ENCODE measurements around the gene TMEM131L. TPM values are rescaled to one million over a fixed set of nuclear protein-coding genes. Genes with fewer than 3 reads are reported as not detected.

TMEM131L gene
- polyA plus RNA-seq, 4 donors: 0.22 to 9.1 (median 1.9) TPM

GRCh38 chr4:153638999-153639398, 172.8 kb downstream of the TMEM131L start:
- peaks cover 0 to 16% (median 2%) of the 10 kb centered on the region in 3 donors for H3K36me3 ChIP-seq (ENCODE audit: control insufficient read depth in 3 of 3, insufficient read depth in 2 of 3, low read depth in 1 of 3, low read length in 3 of 3)
- no peak overlapping the region for H3K27ac ChIP-seq (ENCODE audit: low read depth in 1 of 3, low read length in 2 of 3)
- 76 to 85% (median 81%) methylated on average over 3 of the region's 3 CpGs for WGBS, 3 donors

GRCh38 chr4:153639833-153640802, 174.0 kb downstream of the TMEM131L start:
- Histone ChIP-seq H3K36me3 (ENCODE audit: control insufficient read depth in 3 of 3, insufficient read depth in 2 of 3, low read depth in 1 of 3, low read length in 3 of 3) (peaks cover 0 to 16% (median 2%) of the 10 kb centered on the region in 3 donors), H3K9me3 (ENCODE audit: control insufficient read depth in 2 of 2, insufficient read depth in 1 of 2, low read depth in 1 of 2, low read length in 1 of 2) (peaks cover 0 to under 1% of the 10 kb centered on the region in 2 donors), H3K27me3 (ENCODE audit: control insufficient read depth in 3 of 3, insufficient read depth in 3 of 3, low read length in 3 of 3) (no peaks in the 10 kb centered on the region), H3K4me1 (ENCODE audit: control insufficient read depth in 3 of 3, insufficient read depth in 2 of 3, low read depth in 1 of 3, low read length in 2 of 3) (no peaks in the 10 kb centered on the region), H3K4me3 (ENCODE audit: low read depth in 1 of 3, low read length in 3 of 3) (no peak overlapping the region), H3K27ac (ENCODE audit: low read depth in 1 of 3, low read length in 2 of 3) (no peak overlapping the region)
- FAIRE-seq: no peak
- DNase-seq: no peak
- WGBS, 3 donors: 80 to 89% (median 88%) methylated on average over 23 of the region's 23 CpGs

More at GRCh38 chr4:153638999-153639398, 172.8 kb downstream of the TMEM131L start:
- no peak overlapping the region for H3K4me3 ChIP-seq (ENCODE audit: low read depth in 1 of 3, low read length in 3 of 3)
- no peaks in the 10 kb centered on the region for H3K27me3 ChIP-seq (ENCODE audit: control insufficient read depth in 3 of 3, insufficient read depth in 3 of 3, low read length in 3 of 3)
- no peak for DNase-seq
- H3K9me3 ChIP-seq (ENCODE audit: control insufficient read depth in 2 of 2, insufficient read depth in 1 of 2, low read depth in 1 of 2, low read length in 1 of 2): no peaks in the 10 kb centered on the region
- H3K4me1 ChIP-seq (ENCODE audit: control insufficient read depth in 3 of 3, insufficient read depth in 2 of 3, low read depth in 1 of 3, low read length in 2 of 3): no peaks in the 10 kb centered on the region
- FAIRE-seq: no peak

- WGBS, 3 donors: 72 to 83% (median 74%) methylated on average over 7 of the region's 7 CpGs
- no peak for FAIRE-seq
- Histone ChIP-seq H3K9me3 (ENCODE audit: control insufficient read depth in 2 of 2, insufficient read depth in 1 of 2, low read depth in 1 of 2, low read length in 1 of 2) (peaks cover 0 to 3% of the 10 kb centered on the region in 2 donors), H3K4me3 (ENCODE audit: low read depth in 1 of 3, low read length in 3 of 3) (no peak overlapping the region), H3K4me1 (ENCODE audit: control insufficient read depth in 3 of 3, insufficient read depth in 2 of 3, low read depth in 1 of 3, low read length in 2 of 3) (no peaks in the 10 kb centered on the region), H3K36me3 (ENCODE audit: control insufficient read depth in 3 of 3, insufficient read depth in 2 of 3, low read depth in 1 of 3, low read length in 3 of 3) (peaks cover 0 to 8% (median 0%) of the 10 kb centered on the region in 3 donors), H3K27ac (ENCODE audit: low read depth in 1 of 3, low read length in 2 of 3) (no peak overlapping the region), H3K27me3 (ENCODE audit: control insufficient read depth in 3 of 3, insufficient read depth in 3 of 3, low read length in 3 of 3) (no peaks in the 10 kb centered on the region)
- no peak for DNase-seq
Measured at GRCh38 chr4:153641532-153641931, 175.4 kb downstream of the TMEM131L start.

- H3K27me3 ChIP-seq (ENCODE audit: control insufficient read depth in 3 of 3, insufficient read depth in 3 of 3, low read length in 3 of 3): no peaks in the 10 kb centered on the region
- DNase-seq (peak; percentile 41 to 74), FAIRE-seq (peak; percentile 47)
- H3K36me3 ChIP-seq (ENCODE audit: control insufficient read depth in 3 of 3, insufficient read depth in 2 of 3, low read depth in 1 of 3, low read length in 3 of 3): no peaks in the 10 kb centered on the region
- no peak overlapping the region for H3K27ac ChIP-seq (ENCODE audit: low read depth in 1 of 3, low read length in 2 of 3)
- no peak overlapping the region for H3K4me3 ChIP-seq (ENCODE audit: low read depth in 1 of 3, low read length in 3 of 3)
- H3K9me3 ChIP-seq (ENCODE audit: control insufficient read depth in 2 of 2, insufficient read depth in 1 of 2, low read depth in 1 of 2, low read length in 1 of 2): peaks cover 0 to 3% of the 10 kb centered on the region in 2 donors
- no peaks in the 10 kb centered on the region for H3K4me1 ChIP-seq (ENCODE audit: control insufficient read depth in 3 of 3, insufficient read depth in 2 of 3, low read depth in 1 of 3, low read length in 2 of 3)
- 69 to 81% (median 72%) methylated on average over 9 of the region's 9 CpGs for WGBS, 3 donors
Measured at GRCh38 chr4:153643406-153644383, 177.5 kb downstream of the TMEM131L start.

GRCh38 chr4:153645183-153645582, 179.0 kb downstream of the TMEM131L start:
- Histone ChIP-seq H3K36me3 (ENCODE audit: control insufficient read depth in 3 of 3, insufficient read depth in 2 of 3, low read depth in 1 of 3, low read length in 3 of 3) (no peaks in the 10 kb centered on the region), H3K27me3 (ENCODE audit: control insufficient read depth in 3 of 3, insufficient read depth in 3 of 3, low read length in 3 of 3) (no peaks in the 10 kb centered on the region), H3K27ac (ENCODE audit: low read depth in 1 of 3, low read length in 2 of 3) (no peak overlapping the region), H3K9me3 (ENCODE audit: control insufficient read depth in 2 of 2, insufficient read depth in 1 of 2, low read depth in 1 of 2, low read length in 1 of 2) (peaks cover 0 to 3% of the 10 kb centered on the region in 2 donors), H3K4me1 (ENCODE audit: control insufficient read depth in 3 of 3, insufficient read depth in 2 of 3, low read depth in 1 of 3, low read length in 2 of 3) (no peaks in the 10 kb centered on the region), H3K4me3 (ENCODE audit: low read depth in 1 of 3, low read length in 3 of 3) (no peak overlapping the region)
- FAIRE-seq (no peak), DNase-seq (no peak)
- WGBS, 3 donors: 78 to 100% (median 93%) methylated on average over 1 of the region's 1 CpG

- Histone ChIP-seq H3K9me3 (ENCODE audit: control insufficient read depth in 2 of 2, insufficient read depth in 1 of 2, low read depth in 1 of 2, low read length in 1 of 2) (peaks cover 0 to 3% of the 10 kb centered on the region in 2 donors), H3K4me3 (ENCODE audit: low read depth in 1 of 3, low read length in 3 of 3) (no peak overlapping the region), H3K27me3 (ENCODE audit: control insufficient read depth in 3 of 3, insufficient read depth in 3 of 3, low read length in 3 of 3) (no peaks in the 10 kb centered on the region), H3K27ac (ENCODE audit: low read depth in 1 of 3, low read length in 2 of 3) (no peak overlapping the region), H3K36me3 (ENCODE audit: control insufficient read depth in 3 of 3, insufficient read depth in 2 of 3, low read depth in 1 of 3, low read length in 3 of 3) (no peaks in the 10 kb centered on the region), H3K4me1 (ENCODE audit: control insufficient read depth in 3 of 3, insufficient read depth in 2 of 3, low read depth in 1 of 3, low read length in 2 of 3) (no peaks in the 10 kb centered on the region)
- WGBS, 3 donors: 59 to 87% (median 86%) methylated on average over 1 of the region's 1 CpG
- DNase-seq: no peak
- FAIRE-seq: no peak
Measured at GRCh38 chr4:153646261-153646660, 180.1 kb downstream of the TMEM131L start.

- Histone ChIP-seq H3K4me1 (ENCODE audit: control insufficient read depth in 3 of 3, insufficient read depth in 2 of 3, low read depth in 1 of 3, low read length in 2 of 3) (no peaks in the 10 kb centered on the region), H3K27me3 (ENCODE audit: control insufficient read depth in 3 of 3, insufficient read depth in 3 of 3, low read length in 3 of 3) (no peaks in the 10 kb centered on the region), H3K4me3 (ENCODE audit: low read depth in 1 of 3, low read length in 3 of 3) (no peak overlapping the region), H3K27ac (ENCODE audit: low read depth in 1 of 3, low read length in 2 of 3) (no peak overlapping the region), H3K36me3 (ENCODE audit: control insufficient read depth in 3 of 3, insufficient read depth in 2 of 3, low read depth in 1 of 3, low read length in 3 of 3) (no peaks in the 10 kb centered on the region), H3K9me3 (ENCODE audit: control insufficient read depth in 2 of 2, insufficient read depth in 1 of 2, low read depth in 1 of 2, low read length in 1 of 2) (peaks cover 0 to 3% of the 10 kb centered on the region in 2 donors)
- FAIRE-seq: no peak
- no peak for DNase-seq
- 96 to 100% (median 100%) methylated on average over 1 of the region's 1 CpG for WGBS, 3 donors
Measured at GRCh38 chr4:153646978-153647377, 180.8 kb downstream of the TMEM131L start.

- Histone ChIP-seq H3K9me3 (ENCODE audit: control insufficient read depth in 2 of 2, insufficient read depth in 1 of 2, low read depth in 1 of 2, low read length in 1 of 2) (peaks cover 0 to 3% of the 10 kb centered on the region in 2 donors), H3K4me3 (ENCODE audit: low read depth in 1 of 3, low read length in 3 of 3) (no peak overlapping the region), H3K27me3 (ENCODE audit: control insufficient read depth in 3 of 3, insufficient read depth in 3 of 3, low read length in 3 of 3) (no peaks in the 10 kb centered on the region), H3K27ac (ENCODE audit: low read depth in 1 of 3, low read length in 2 of 3) (no peak overlapping the region), H3K36me3 (ENCODE audit: control insufficient read depth in 3 of 3, insufficient read depth in 2 of 3, low read depth in 1 of 3, low read length in 3 of 3) (no peaks in the 10 kb centered on the region), H3K4me1 (ENCODE audit: control insufficient read depth in 3 of 3, insufficient read depth in 2 of 3, low read depth in 1 of 3, low read length in 2 of 3) (no peaks in the 10 kb centered on the region)
- WGBS, 3 donors: 61 to 69% (median 68%) methylated on average over 4 of the region's 4 CpGs
- DNase-seq: no peak
- FAIRE-seq: no peak
Measured at GRCh38 chr4:153647975-153648374, 181.8 kb downstream of the TMEM131L start.

All from small intestine (tissue), 7 donors.